Stimulated activated CD8-positive, alpha-beta memory T cell treated with anti-CD3 and anti-CD28 coated beads, Interleukin-15, amount 100 ng/mL, for 1 hour (primary cell): ENCODE data around the gene IL16.

ENCODE experiments used
- DNase-seq: peaks from one replicate; pipeline ENCODE4 v3.0.0-alpha.2; 2020; ENCODE audit warnings: low read depth

IL16 gene

DNA sequence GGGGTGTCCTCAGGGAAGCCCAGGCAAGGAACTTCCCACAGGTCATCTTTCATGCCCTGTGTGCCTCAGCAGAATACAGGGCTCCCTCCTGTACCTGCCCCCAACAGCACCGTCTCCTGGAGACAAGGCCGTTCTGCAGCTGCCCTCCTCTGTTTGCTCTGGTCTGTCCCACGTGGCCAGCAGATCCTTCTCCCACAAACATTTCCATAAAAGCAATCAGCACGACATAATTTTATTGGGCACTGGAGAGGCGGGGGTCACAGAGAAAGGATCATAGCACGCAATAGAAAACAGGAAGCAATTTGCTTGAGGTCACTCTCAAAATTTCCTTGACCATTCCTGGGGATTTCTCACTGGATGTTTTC is 97.8 kb downstream of the IL16 start:
- DNase-seq: no peak

DNA sequence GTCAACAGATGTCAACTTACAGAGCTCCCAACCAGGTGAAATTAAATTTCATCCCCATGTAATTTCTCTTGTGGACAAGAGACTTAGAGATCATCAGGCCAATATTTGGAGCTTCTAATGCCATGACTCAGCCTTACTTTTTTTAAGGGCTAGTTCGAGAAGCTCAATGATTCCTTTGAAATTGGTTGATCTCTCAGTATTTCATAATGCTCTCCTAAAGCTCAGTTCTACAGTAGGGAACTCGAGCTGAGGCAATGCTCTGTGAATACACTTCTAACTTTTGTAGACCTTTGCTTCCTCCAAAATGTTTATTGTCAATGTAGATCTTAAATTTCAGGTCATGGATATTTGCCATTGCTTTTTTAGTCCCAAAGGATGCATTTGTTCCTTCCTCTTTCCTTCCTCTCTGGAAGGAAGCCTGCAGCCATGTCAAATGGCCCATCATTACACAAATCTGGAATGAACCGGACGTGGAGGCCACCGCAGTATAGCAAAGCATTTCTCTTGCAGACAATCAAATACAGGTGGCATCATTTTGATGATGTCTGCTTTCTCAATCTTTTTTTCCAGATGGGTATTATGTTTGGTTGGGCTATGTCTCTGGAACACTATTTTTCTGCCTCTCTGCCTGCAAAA is 98.9 kb downstream of the IL16 start:
- no peak for DNase-seq

DNA sequence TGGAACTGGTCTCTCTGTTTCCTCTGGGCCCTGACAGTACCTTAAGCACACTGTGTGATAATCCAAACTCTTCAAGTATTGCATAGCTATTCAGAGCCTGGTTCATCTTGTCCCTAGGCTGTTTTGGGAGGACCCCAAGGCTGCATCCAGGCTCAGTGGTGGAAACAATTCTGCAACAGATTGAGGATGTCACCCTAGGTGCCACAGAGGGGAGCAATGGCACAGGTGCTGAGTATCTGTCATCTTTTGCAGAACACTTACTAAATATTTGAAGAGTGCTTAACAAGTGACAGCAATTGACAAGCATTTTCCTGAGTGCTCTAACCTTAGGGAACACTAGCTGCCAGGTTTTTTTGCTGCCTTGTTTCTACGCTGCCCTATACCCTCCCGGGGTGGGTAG is 99.5 kb downstream of the IL16 start:
- DNase-seq: no peak

DNA sequence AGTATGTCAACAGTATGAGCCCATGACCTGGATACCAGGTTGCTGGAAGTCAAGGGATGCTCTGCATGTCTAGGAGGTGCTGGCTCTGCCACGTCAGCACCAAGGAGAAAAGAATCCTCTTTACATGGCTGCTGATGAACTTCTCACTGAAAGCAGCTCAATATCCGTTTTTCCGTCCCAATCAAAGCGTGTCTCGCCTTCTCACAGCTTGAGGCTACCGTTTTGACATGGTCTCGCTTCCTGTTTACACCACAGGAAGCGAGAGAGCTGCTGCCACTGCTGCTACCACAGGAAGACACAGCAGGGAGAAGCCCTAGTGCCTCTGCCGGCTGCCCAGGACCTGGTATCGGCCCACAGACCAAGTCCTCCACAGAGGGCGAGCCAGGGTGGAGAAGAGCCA is 100.0 kb downstream of the IL16 start:
- DNase-seq: peak; percentile 47

DNA sequence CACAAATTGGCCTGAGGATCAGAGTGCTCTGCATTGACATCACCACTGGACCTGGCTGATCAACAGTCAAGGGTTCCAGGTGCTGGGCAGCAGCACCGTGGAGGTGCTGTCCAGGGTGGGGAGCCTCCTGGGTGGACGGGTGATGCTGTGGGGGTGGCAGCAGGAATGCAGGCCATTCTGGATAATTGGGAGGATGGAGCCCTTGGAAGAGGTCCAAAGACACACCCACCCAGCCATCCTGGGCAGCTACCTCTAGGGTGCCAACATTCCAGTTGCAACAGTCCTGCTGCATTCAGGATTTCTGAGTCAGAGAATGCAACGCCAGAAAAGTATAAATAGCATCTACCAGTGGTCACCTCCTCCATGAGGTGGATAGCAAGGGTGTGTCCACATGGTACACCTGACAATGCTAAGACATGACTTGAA is 100.5 kb downstream of the IL16 start:
- DNase-seq: no peak

DNA sequence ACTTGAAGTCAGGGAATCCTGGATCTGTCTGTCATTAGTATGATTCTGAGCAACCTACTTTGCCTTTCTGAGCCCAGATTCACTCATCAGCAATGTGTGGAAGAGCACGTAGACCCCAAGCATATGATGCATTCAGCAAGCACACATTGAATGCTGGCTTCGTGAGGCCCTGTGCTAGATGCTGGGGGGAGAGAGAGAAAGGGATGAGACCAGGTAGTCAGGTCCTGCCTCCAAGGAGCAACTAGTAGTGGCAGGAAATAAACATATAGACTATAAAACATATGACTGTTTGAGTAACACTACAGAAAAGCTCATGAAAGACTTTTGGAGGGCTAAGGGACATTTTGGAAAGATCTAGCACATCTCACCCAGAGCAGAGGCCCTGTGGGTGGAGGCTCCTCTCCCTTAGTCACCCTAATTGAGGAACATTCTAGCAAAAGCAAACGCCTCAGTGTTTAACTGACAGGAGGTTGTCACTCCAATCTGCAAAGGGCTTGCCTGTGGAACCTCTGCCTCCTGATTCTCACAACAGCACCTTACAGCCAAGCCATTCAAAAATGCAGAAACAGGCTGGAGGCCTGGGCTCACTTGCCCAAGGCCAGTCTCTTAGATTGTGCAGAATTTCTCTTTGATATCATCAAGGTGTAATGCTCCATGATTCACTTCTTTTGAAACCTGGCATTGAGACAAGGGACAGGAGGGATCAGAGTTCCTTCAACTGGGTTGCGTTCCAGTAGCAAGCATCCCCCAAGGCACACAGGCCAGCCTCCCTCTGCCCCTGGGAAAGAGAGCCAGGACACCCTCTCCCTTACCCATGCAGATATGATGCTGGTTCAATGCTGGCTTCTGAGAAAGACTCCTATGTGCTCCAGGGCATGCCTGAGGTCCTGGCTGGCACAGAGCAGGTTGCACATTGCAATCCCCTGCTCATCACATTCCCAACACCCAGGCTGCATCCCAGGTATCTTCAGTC is 101.2 kb downstream of the IL16 start:
- no peak for DNase-seq

DNA sequence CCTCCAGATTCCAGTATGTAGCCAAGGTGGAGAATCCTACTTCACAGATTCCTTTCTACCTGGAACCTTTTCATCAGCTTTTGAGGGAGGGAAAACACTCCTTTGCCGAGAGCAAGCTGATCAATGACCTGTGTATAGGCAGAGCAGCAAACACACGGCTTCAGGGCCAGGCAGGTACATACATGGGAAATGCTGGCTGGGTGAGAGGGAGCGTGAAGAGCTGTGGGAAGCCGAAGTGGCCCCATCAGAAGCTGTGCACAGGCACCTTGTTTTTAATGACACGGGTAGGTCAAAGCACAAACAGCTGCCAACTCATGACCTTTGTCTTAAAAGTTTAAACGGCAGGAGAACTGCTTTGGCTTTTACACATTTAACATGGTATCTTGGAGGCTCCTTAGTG is 101.9 kb downstream of the IL16 start:
- DNase-seq: no peak

DNA sequence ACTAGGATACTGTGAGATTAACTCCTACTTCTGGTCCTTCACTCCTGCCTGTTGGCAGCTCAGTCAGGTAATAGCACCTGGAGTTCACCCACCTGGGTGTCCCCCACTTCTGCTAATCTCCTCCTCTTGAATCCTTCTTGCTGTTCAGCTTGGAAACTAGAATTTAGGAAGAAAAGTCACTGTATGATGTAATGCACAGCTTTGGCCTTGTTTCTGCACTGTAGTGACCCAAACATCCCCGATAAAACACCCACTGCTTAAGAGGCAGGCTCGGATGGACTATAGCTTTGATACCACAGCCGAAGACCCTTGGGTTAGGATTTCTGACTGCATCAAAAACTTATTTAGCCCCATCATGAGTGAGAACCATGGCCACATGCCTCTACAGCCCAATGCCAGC is 102.5 kb downstream of the IL16 start:
- no peak for DNase-seq

DNA sequence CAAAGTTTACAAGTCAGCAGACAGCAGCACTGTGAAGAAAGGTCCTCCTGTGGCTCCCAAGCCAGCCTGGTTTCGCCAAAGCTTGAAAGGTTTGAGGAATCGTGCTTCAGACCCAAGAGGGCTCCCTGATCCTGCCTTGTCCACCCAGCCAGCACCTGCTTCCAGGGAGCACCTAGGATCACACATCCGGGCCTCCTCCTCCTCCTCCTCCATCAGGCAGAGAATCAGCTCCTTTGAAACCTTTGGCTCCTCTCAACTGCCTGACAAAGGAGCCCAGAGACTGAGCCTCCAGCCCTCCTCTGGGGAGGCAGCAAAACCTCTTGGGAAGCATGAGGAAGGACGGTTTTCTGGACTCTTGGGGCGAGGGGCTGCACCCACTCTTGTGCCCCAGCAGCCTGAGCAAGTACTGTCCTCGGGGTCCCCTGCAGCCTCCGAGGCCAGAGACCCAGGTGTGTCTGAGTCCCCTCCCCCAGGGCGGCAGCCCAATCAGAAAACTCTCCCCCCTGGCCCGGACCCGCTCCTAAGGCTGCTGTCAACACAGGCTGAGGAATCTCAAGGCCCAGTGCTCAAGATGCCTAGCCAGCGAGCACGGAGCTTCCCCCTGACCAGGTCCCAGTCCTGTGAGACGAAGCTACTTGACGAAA is 103.1 kb downstream of the IL16 start:
- no peak for DNase-seq

DNA sequence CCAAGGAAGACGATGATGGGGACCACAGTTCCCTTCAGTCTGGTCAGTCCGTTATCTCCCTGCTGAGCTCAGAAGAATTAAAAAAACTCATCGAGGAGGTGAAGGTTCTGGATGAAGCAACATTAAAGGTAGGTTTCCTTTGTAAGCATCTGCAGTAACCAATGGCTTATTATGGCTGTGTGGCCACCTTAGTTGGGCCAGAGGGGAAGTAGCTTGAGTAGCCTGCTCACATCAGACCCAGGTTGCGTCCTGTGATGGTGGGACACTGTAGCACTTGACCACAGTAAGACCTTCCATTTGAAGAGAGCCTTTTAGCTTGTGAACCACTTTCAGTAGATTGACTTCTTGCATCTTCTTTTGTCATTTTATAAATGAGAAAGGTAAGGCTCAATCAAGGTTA is 104.7 kb downstream of the IL16 start:
- DNase-seq: no peak

DNA sequence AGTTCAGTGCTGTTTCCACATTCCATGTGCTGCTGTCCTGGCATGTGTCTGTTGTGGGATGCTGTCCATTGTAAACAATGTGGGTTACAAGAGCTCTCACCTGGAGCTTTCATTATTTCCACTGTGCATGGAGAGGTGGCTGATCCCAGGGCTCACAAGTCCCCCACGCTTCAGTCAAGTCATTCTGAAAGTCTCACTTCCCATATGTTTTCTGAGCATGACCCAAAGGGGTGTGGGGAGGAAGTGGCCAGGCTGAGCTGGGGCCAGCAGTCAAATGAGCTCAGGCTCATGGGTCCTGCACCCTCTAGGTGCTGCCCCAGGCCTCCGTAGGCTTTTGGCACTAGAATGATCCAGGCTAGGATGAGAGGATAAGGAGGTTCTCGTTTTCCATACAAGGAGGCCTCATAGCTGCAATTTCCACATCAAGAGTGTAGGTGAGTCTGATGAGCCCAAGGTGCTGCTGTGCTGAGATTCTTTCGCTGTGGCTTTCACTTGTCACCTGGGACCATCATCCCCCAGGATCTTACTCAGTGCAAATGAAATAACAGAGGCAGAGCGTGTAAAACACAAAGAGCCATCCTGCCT is 105.2 kb downstream of the IL16 start:
- DNase-seq: no peak

DNA sequence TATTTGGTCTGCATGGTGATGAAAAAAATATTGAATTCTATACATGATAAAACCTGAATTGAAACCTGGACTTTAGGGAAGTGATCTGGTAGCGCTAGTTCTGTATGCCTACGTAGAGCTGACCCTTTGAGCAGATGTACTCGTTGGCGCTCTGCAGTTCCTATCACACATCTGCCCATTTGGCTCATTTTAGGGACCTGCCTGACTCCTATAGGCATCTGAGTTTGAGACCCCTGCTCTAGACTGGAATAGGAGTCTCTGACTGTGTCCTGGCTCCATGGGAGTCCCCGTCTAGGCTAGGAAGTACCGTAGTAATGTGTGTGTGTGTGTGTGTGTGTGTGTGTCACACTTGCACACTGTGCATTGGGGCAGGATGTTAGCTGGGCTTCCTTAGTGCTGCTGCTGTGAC is 106.0 kb downstream of the IL16 start:
- no peak for DNase-seq

DNA sequence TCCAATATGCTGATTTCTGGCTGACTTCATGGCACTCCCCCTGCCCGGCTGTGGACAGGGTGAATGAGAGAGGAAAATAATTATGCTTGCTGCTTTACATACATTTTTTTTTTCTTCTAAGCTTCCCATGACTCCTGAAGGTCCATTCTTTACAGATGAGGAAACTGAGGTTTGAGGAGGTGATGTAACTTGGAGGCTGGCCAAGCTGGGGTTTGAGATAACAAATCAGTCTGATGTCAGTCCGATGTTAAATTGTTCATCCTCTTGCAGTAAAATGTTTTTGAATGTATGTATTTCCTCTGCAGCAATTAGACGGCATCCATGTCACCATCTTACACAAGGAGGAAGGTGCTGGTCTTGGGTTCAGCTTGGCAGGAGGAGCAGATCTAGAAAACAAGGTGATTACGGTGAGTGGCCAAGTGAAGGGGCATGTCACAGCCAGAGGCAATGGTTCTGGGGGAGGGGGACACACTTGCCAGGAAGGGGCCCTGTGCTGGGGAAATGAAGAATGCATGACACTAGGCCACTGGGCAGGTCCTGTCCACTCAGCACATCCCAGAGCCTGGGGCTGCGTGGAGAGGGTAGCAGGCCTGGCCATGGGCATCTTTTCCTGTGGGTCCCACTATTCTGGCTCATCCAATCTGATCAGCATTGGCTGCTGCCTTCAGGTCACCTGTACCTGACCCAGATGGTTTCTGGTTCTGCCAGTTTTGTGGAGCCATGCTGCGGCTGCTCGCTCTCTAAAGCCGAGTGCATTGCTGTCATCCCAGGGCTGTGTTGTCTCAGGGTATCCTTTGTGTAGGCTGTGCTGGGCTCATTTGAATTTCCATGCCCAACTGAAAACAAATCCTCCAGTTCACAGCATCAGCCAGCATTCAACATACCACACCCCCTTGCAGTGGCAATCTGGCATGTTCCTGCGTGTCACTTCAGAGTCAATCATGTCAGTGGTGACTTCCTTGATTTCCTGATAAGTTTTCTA is 106.9 kb downstream of the IL16 start:
- DNase-seq: no peak

DNA sequence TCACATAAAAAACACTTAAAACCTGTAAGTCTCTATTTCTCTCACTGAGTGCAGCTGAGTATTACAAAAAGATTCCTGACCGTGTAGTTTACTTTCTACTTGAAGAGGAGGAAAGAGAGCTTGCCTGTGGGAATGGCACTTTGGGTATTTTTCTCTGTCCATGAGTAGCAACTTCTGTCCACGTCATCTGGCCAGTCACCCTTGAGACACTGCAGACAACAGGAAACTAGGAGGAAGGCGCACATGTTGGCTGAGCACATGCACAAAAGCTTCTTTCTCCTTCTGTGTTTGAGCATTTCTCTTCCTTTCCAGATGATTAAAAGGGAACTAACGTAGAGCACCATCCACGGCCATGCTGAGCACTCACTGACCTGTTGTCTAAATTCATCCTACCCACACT is 107.5 kb downstream of the IL16 start:
- DNase-seq: no peak

DNA sequence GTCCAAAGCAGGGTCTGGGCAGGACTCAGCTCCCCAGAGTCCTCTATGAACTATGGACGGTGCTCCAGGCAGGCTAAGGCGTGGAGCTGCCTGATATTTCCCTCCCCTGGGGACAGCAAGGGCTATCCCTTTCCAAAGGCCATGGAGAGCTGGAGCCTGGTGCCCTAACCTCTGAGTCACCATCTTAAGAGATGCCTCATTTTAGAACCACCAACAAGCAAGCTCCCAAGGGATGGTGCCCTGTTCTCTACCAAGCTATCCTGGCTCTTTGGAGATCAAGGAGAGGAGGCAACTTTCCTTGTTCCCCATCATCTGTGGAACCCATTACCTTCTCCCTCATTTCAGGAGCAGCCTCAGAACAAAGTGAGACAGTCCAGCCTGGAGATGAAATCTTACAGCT is 111.6 kb downstream of the IL16 start:
- DNase-seq: no peak

DNA sequence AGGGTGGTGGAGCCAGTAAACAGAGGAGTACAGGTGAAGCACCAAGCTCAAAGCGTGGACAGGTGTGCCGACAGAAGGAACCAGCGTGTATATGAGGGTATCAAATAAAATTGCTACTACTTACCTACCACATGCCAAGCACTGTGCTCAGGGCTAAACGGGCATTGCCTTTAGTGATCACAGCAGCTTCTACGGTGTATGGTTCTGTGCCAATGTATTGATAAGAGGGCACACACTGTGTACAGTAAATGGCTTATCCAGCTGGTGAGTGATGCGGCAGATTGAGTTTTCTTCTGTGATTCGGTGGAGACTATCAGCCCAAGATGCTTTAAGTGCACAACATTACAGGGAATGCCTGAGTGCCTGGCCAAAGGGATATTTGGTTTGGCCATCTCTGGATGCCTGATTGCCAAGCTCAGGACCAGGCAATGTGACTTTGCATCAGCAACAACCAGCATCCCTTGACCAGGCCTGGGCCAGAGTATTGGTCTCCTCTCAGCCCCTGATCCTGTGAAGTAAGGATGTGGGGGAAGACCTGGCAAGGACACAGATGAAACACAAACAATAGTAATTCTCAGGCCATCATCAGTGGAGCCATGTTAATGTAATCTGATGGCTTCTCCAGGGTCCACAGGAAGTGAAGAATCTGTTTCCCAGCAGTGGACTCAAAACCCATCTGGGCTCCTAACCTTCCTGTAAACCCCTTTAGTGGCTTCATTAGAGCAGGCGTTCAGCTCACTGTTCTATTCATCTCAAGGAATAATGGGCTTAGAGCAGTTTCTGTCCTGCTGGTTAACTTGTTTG is 113.2 kb downstream of the IL16 start:
- DNase-seq: no peak

DNA sequence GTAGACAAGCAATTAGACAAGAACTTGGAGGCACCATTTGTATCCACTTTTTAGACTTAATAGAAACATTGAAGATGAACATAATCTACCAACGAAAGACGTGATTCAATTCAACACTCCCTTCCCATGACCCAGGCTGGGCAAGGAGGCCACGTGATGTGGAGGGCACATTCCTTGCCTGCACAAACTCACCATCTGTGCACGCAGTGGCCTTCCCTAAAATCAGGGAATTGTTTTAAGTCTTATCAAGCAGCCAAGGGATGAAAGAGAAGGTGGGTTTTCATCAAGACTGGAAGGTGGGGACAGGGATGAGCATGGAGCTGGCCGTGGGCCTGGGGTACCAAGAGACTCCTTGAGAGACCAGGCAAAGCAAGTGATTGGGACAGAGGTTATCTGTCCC is 113.8 kb downstream of the IL16 start:
- DNase-seq: no peak

DNA sequence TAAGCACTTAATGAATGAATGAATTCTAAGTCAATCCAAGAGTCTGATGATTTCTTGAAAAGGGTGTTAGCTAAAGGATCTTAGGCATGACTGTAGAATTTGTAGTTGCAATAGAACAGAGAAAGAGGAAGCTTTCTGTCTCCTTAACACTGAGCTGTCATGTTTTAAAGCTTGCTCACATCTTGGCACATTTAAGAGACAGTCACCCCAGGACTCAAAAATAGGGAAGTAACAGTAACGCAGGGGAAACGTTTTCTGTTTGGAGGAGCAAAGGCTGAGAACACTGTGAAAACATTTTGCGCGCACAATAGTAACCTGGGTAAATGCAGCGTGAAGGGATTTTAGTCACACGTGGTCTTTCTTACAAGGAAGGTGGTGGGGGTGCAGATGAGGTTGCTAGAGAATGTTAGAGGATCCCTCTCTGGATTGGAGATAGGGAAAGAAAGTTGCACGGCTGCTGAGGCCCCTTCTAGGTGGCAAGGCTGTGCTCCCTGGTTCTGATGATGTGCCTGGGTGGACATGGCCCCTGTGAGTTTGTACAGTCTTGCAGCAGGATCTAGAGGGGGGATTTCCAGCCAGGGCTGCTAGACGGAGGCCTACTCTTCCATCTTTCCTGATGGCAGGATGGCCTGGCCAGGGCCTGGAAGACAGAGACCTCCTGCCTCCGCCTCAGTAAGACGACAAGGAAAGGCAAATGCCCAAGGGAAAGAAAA is 115.2 kb downstream of the IL16 start:
- DNase-seq: no peak

DNA sequence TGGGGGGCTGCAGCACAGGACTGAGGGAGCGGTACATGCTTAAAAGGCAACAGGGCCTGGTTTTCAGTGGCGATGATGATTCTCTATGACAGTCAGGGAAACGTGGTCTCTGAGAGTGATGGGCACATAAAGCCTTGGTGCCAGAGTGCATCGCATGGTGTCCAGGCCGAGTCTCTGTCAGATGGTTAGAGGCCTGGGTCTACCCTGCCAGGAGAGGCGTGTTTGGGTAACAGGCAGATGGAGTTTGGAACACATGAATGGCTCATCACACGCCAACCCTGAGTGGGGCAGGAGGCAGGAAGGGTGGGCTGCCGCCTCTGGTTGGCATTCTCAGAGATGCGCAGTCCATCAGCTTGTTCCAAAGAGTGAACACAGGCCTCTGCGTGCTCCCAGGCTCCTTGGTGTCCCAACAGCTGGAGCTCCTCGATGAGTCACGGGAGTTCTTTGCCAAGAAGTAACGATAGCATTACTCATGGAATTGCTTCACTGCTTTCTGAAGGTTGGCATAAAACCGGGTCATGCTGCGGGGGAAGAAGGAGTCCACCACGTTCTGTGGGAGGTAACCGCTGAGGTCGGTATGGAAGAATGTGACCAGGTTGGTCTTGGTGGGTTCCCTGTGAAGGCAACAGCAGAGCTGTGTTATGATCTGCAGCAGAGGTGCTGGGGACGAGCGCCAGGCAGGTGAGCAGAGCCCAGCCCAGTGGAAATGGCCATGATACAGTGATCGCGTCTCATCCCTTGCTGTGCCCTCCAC is 116.3 kb downstream of the IL16 start:
- DNase-seq: no peak
